Measurements from ENCODE around the gene NT5DC4. TPM values are rescaled to one million over a fixed set of nuclear protein-coding genes. Genes with fewer than 3 reads are reported as not detected.

Gene NT5DC4
- total and polyA plus RNA-seq, 2 of the 4 experiments (the other 2 are of a cell fraction), result not detected

- DNase-seq (no peak), ATAC-seq (ENCODE audit: low read depth) (no peak)
- Histone ChIP-seq H2AK5ac (ENCODE audit: low read depth, low read length) (0 out of 2 replicates have a peak overlapping the region, but pooled peaks have one; percentile 1), H3K4ac (ENCODE audit: low read depth, low read length) (no peak overlapping the region), H3K9me3 (ENCODE audit: control insufficient read depth, insufficient read depth, low read length) (no peaks in the 10 kb centered on the region), H3K27me3 (ENCODE audit: control insufficient read depth, insufficient read depth, low read length) (peaks cover 3% of the 10 kb centered on the region; the same call in 1 of the 2 replicates), H4K91ac (ENCODE audit: insufficient read depth, low read depth, low read length) (no peak overlapping the region), H2BK20ac (ENCODE audit: low read depth, low read length) (no peak overlapping the region), H2BK5ac (ENCODE audit: low read depth, low read length, poor library complexity, severe bottlenecking) (no peak overlapping the region), H2BK120ac (ENCODE audit: low read depth, low read length) (peak overlapping the region; percentile 22; the same call in 1 of the 2 replicates), H4K5ac (ENCODE audit: low read depth, low read length) (no peak overlapping the region), H2AK9ac (replicated peaks; ENCODE audit: low read depth, low read length, poor library complexity) (no peak overlapping the region), H3K18ac (ENCODE audit: low read depth, low read length) (no peak overlapping the region), H3K79me1 (ENCODE audit: low read depth in 1 of 2, low read length in 2 of 2) (no peaks in the 10 kb centered on the region), H3K23ac (ENCODE audit: low read depth, low read length) (no peak overlapping the region), H3K27ac (ENCODE audit: insufficient read depth, low read length) (no peak overlapping the region), H2AFZ (replicated peaks; ENCODE audit: low read length, poor library complexity) (no peak overlapping the region), H4K20me1 (ENCODE audit: insufficient read depth, low read length) (no peaks in the 10 kb centered on the region), H3K36me3 (ENCODE audit: control insufficient read depth, insufficient read depth, low read length) (no peaks in the 10 kb centered on the region), H3K4me1 (ENCODE audit: control insufficient read depth, insufficient read depth, low read length) (peaks cover 8% of the 10 kb centered on the region), H4K8ac (ENCODE audit: low read depth in 2 of 2, low read length in 2 of 2) (no peak overlapping the region), H2BK15ac (ENCODE audit: low read depth, low read length) (no peak overlapping the region; the same call in 2 of the 3 replicates), H3K9me1 (ENCODE audit: insufficient read depth, low read length) (peaks cover 7% of the 10 kb centered on the region), H3K4me3 (ENCODE audit: insufficient read depth, low read depth, low read length) (no peak overlapping the region), H3K9ac (ENCODE audit: low read depth, low read length) (no peak overlapping the region), H3K4me2 (ENCODE audit: low read depth, low read length) (no peak overlapping the region), H3K56ac (ENCODE audit: extremely low read depth, insufficient read depth, low read length) (no peak overlapping the region), H3K14ac (replicated peaks; ENCODE audit: low read depth, low read length) (peak overlapping the region; percentile 1; the same call in 1 of the 2 replicates)
- dilution Hi-C loops (cut with HindIII; ENCODE audit: low sequenced_read_pairs, unreplicated experiment) (no loop called here), in situ Hi-C loops (cut with MboI; ENCODE audit: low sequenced_read_pairs) (no loop called here), intact Hi-C loops (cut with micrococcal nuclease) (no loop called here)
- no peak for TF ChIP-seq RCOR1 (IDR thresholded peaks at IDR 0.05; ENCODE audit: insufficient replicate concordance, low read length)
- TF ChIP-seq SMC3 (IDR thresholded peaks at IDR 0.05; ENCODE audit: low read depth, low read length), result no peak
- TF ChIP-seq NFE2L2 (IDR thresholded peaks at IDR 0.05; ENCODE audit: low read depth, low read length), result no peak
- TF ChIP-seq MAZ (IDR thresholded peaks at IDR 0.05; ENCODE audit: borderline replicate concordance, low read depth, low read length), result no peak
- no peak for TF ChIP-seq USF2 (IDR thresholded peaks at IDR 0.05; ENCODE audit: low read depth, low read length)
- TF ChIP-seq RAD21 (IDR thresholded peaks at IDR 0.05; ENCODE audit: low read length), result no peak
- no peak for TF ChIP-seq MXI1 (IDR thresholded peaks at IDR 0.05; ENCODE audit: borderline replicate concordance, low read depth, low read length)
- no peak for TF ChIP-seq CTCF (conservative IDR thresholded peaks at IDR 0.05; ENCODE audit: low read depth, low read length)
- TF ChIP-seq POLR2A (IDR thresholded peaks at IDR 0.05; ENCODE audit: low read depth, low read length), result no peak
- TF ChIP-seq RFX5 (IDR thresholded peaks at IDR 0.05; ENCODE audit: low read depth, low read length), result no peak
- no peak for TF ChIP-seq FOS (IDR thresholded peaks at IDR 0.05; ENCODE audit: low read depth, low read length)
- CTCF ChIA-PET, result no interaction called here
- no TSS peak for BruUV-seq (replicated peaks)
- 100% methylated on average over 1 of the region's 3 CpGs; no CpG with 5 or more reads in 1 of the 2 experiments for WGBS, 2 experiments (ENCODE audit: extremely low coverage in 2 of 2, insufficient read length in 1 of 2)
- POLR2A ChIA-PET (ENCODE audit: unreplicated experiment), result no interaction called here
These were observed 8.4 kb upstream of the NT5DC4 start for GRCh38 chr2:112712465-112712864.

Measured in IMR-90 (cell line).